Measurements from ENCODE around the gene TMEM231. TPM values are rescaled to one million over a fixed set of nuclear protein-coding genes. Genes with fewer than 3 reads are reported as not detected.

Gene TMEM231
- total RNA-seq (1 to 10 TPM; 2.5 TPM), total RNA-seq (1.2 to 6.6 (median 2.8) reads per million in 172 experiments)
- polyA plus RNA-seq (2013, experiment 1 of 2): 1.2 TPM
- 2.1 TPM for polyA plus RNA-seq (2013, experiment 2 of 2)

- Histone ChIP-seq H3K9me3 (ENCODE audit: control insufficient read depth in 1 of 2, insufficient read depth in 1 of 2, low read length in 2 of 2) (no peaks in the 10 kb centered on the region), H3K27ac (ENCODE audit: low read depth in 1 of 2, low read length in 2 of 2) (peak within 1 kb of the TSS; percentile 58 to 82), H3K4me1 (ENCODE audit: insufficient read depth, low read length) (peaks cover 18% of the 10 kb centered on the region), H3K4me3 (ENCODE audit: low read length) (peak within 1 kb of the TSS; percentile 74), H3K27me3 (ENCODE audit: control insufficient read depth in 1 of 2, insufficient read depth in 2 of 2, low read length in 2 of 2) (peaks cover 0 to 3% of the 10 kb centered on the region in 2 experiments), H3K36me3 (ENCODE audit: insufficient read depth, low read length) (no peaks in the 10 kb centered on the region)
- peak; percentile 97 for ATAC-seq (ENCODE audit: poor library complexity)
- no peak for TF ChIP-seq CTCF (IDR thresholded peaks at IDR 0.05)
- Mint-ChIP-seq H3K9me3 (no peaks in the 10 kb centered on the region), H3K4me1 (ENCODE audit: low read depth) (peaks cover 13% of the 10 kb centered on the region), H3K27me3 (peaks cover 8% of the 10 kb centered on the region), H3K4me3 (peak within 1 kb of the TSS; percentile 88), H3K36me3 (ENCODE audit: low read depth) (no peaks in the 10 kb centered on the region), H3K27ac (peak within 1 kb of the TSS; percentile 65)
- CTCF ChIA-PET: interaction anchor here (1.0 to 3.5 kb wide), 9 partner anchors 9 to 357 kb away, joined by 3 to 17 read pairs (median 3); partner anchors contain the start of genes ADAT1 and GABARAPL2
- peak; percentile 95 to 99 (median 97) for DNase-seq
- POLR2A ChIA-PET: interaction anchor here (1.0 to 4.9 kb wide), 6 partner anchors 9 to 122 kb away, joined by 6 to 48 read pairs (median 18); partner anchors contain the start of genes ADAT1, CFDP1, GABARAPL2 and KARS1
- intact Hi-C loops (cut with DNase I, micrococcal nuclease): loop anchor here (1.0 to 10.0 kb wide), 5 partner anchors 10 to 1639 kb away; partner anchors contain the start of genes GABARAPL2 (in 2 of the 2), ADAT1 (in 1 of the 2), MON1B (in 1 of the 2) and RFWD3 (in 1 of the 2)
Measured at GRCh38 chr16:75555707-75556430, at the start of gene TMEM231. Gene TMEM231, minus strand, starts transcription at chr16:75556252. Its CDS starts 43 bp downstream, at chr16:75556209.

- no peaks in the 10 kb centered on the region for H3K4me1 ChIP-seq (ENCODE audit: insufficient read depth, low read length)
- POLR2A ChIA-PET: no interaction called here
- no peak overlapping the region for H3K27ac ChIP-seq (ENCODE audit: low read depth in 1 of 2, low read length in 2 of 2)
- Mint-ChIP-seq H3K4me1 (ENCODE audit: low read depth) (no peaks in the 10 kb centered on the region), H3K27ac (no peak overlapping the region), H3K4me3 (no peak overlapping the region), H3K27me3 (no peaks in the 10 kb centered on the region), H3K36me3 (ENCODE audit: low read depth) (peaks cover 93% of the 10 kb centered on the region), H3K9me3 (peaks cover 2% of the 10 kb centered on the region)
- TF ChIP-seq CTCF (IDR thresholded peaks at IDR 0.05): no peak
- H3K4me3 ChIP-seq (ENCODE audit: low read length): no peak overlapping the region
- peaks cover 62% of the 10 kb centered on the region for H3K36me3 ChIP-seq (ENCODE audit: insufficient read depth, low read length)
- H3K27me3 ChIP-seq (ENCODE audit: control insufficient read depth in 1 of 2, insufficient read depth in 2 of 2, low read length in 2 of 2): no peaks in the 10 kb centered on the region
- DNase-seq: no peak
- peaks cover 0 to 11% of the 10 kb centered on the region in 2 experiments for H3K9me3 ChIP-seq (ENCODE audit: control insufficient read depth in 1 of 2, insufficient read depth in 1 of 2, low read length in 2 of 2)
- intact Hi-C loops (cut with DNase I, micrococcal nuclease): no loop called here
- CTCF ChIA-PET: no interaction called here
- ATAC-seq (ENCODE audit: poor library complexity): no peak
Measured at GRCh38 chr16:75603241-75603640, 47.2 kb upstream of the TMEM231 start.

- Histone ChIP-seq H3K27me3 (ENCODE audit: control insufficient read depth in 1 of 2, insufficient read depth in 2 of 2, low read length in 2 of 2) (no peaks in the 10 kb centered on the region), H3K9me3 (ENCODE audit: control insufficient read depth in 1 of 2, insufficient read depth in 1 of 2, low read length in 2 of 2) (peaks cover 0 to 11% of the 10 kb centered on the region in 2 experiments), H3K36me3 (ENCODE audit: insufficient read depth, low read length) (peaks cover 51% of the 10 kb centered on the region), H3K4me3 (ENCODE audit: low read length) (no peak overlapping the region), H3K4me1 (ENCODE audit: insufficient read depth, low read length) (no peaks in the 10 kb centered on the region), H3K27ac (ENCODE audit: low read depth in 1 of 2, low read length in 2 of 2) (no peak overlapping the region)
- no peak overlapping the region for H3K4me3 Mint-ChIP-seq
- H3K4me1 Mint-ChIP-seq (ENCODE audit: low read depth): peaks cover 1% of the 10 kb centered on the region
- ATAC-seq (ENCODE audit: poor library complexity) (no peak), DNase-seq (no peak)
- ChIA-PET CTCF (interaction anchor here (0.7 kb wide), 1 partner anchor 820 kb away, joined by 5 read pairs; no protein-coding TSS in a partner anchor), POLR2A (no interaction called here)
- H3K9me3 Mint-ChIP-seq: peaks cover 2% of the 10 kb centered on the region
- H3K36me3 Mint-ChIP-seq (ENCODE audit: low read depth): peaks cover 82% of the 10 kb centered on the region
- H3K27ac Mint-ChIP-seq: no peak overlapping the region
- no peak for TF ChIP-seq CTCF (IDR thresholded peaks at IDR 0.05)
- no peaks in the 10 kb centered on the region for H3K27me3 Mint-ChIP-seq
- intact Hi-C loops (cut with DNase I, micrococcal nuclease): no loop called here
Measured at GRCh38 chr16:75599452-75600277, 43.6 kb upstream of the TMEM231 start.

All from CD4-positive, alpha-beta T cell (primary cell).